DMS53 (cell line): ENCODE data around the gene HSD17B2.
"Not testable (repeated sequence)": the region's sequence is repeated elsewhere in the genome, so short reads cannot be mapped to it uniquely, and the experiment has no call there.

Source experiments
- DNase-seq: peaks from one replicate; lab custom pipeline; 2025; lab: John Stamatoyannopoulos, UW

HSD17B2 gene

DNA sequence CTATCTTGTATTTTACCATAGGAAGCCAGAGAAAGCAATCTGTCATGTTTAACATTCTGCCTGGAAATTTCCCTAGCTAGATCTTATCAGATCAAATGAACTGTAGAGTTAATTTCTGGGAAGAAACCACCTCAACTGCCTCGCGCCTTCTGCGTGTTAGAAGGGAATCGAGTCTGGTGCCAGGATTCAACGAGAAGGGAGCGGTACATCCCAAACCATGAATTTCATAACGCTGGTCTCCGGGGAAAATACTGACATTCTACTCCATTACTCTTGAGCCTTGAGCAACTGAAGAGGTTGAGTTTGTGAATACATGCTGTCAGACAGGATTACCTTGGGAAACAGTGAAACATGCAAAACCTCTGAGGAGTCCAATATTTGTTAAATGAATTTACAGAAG, 99.8 kb downstream of the HSD17B2 start:
- DNase-seq: no peak

- peak; percentile 14 for DNase-seq
These were observed 100.8 kb downstream of the HSD17B2 start for GRCh38 chr16:82135844-82136243.

DNA sequence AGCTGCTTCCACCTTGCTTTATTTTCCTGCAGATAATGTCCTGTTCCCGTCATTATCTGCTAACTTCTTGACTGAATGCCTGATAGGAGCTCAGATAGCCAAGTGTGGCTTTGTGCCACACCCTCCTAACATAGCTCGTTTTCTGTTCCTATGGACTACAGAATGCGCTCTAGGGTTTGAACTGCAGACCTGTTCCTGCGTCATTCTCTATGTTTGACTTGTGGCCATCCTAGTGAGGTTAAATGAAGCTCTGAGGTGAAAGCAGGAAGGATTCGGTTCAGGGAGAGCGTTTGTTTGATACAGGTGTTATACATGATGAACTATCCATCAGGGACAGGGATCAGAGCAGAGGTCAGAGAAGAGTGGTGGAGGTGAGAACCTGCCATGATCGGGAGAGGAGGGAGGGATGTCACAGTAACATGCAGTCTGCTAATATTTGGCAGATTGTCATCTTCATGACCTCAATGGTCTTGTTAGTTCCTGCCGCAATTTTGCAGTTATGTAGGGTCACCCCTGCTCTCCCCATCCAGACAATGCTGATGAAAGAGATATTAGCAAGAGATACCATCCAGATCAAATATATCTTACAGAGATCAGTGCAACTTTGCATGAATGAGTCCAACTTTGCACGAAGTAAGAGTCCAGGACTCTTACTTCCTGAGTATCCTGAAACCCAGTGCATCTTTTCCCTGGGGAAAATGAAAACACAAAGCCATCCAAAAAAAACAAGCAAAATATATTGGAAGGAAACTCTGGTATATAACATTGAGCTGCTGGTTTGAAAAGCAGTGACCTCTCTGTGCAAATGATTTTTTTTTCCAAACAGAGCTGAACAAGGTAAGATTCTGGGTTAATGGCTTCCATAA, 102.1 kb downstream of the HSD17B2 start:
- DNase-seq: no peak

DNA sequence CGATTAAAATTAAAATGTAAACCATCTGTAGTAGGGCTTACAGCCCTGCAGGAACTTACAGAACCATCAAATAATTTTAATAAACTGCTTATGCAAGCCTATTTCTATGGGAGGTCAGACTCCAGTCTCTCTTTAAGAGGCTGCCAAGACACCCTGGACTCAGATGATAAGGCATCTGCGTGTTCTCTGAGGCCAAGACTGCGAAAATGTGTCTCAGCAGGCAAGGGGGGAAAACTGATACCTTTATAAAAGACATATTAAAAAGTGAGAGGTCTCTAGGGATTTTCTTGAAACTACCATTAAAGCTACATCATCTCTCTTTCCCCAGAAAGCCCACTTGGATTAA, 102.7 kb downstream of the HSD17B2 start:
- DNase-seq: no peak

GRCh38 chr16:82138478-82139285, 103.6 kb downstream of the HSD17B2 start:
- DNase-seq: peak; percentile 52

DNA sequence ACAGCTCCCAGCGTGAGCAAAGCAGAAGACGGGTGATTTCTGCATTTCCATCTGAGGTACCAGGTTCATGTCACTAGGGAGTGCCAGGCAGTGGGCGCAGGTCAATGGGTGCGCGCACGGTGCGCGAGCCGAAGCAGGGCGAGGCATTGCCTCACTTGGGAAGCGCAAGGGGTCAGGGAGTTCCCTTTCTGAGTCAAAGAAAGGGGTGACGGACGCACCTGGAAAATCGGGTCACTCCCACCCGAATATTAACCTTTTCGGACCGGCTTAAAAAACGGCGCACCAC, 104.2 kb downstream of the HSD17B2 start:
- not testable (repeated sequence) for DNase-seq

GRCh38 chr16:82146556-82146955, 111.5 kb downstream of the HSD17B2 start:
- DNase-seq: no peak

- no peak for DNase-seq
These were observed 111.9 kb downstream of the HSD17B2 start for GRCh38 chr16:82146957-82147356.

GRCh38 chr16:82147546-82147945, 112.5 kb downstream of the HSD17B2 start:
- no peak for DNase-seq
